Transverse colon (tissue), 4 donors: ENCODE results near the gene POU3F3. TPM values are rescaled to one million over a fixed set of nuclear protein-coding genes. Genes with fewer than 3 reads are reported as not detected.

Source experiments
- DNase-seq: peaks from one replicate; pipeline ENCODE4 v3.0.0-alpha.2; 2019
- H3K27ac ChIP-seq, 4 donors: fragments of 200-600 bp; sonication (generic); 2 replicates each; pipeline ENCODE4 v1.5.1; 2016 to 2018; ENCODE audit warnings: inconsistent platforms in 4 of 4
- H3K27me3 ChIP-seq: fragments of 200-600 bp; sonication (generic); 2 replicates; pipeline ENCODE4 v1.5.1; 2017; ENCODE audit warnings: inconsistent platforms
- H3K36me3 ChIP-seq, 4 donors: fragments of 200-600 bp; sonication (generic); 2 replicates each; pipeline ENCODE4 v1.5.1; 2017 to 2019; ENCODE audit warnings: inconsistent platforms in 4 of 4
- H3K4me1 ChIP-seq, 4 donors: fragments of 200-600 bp; sonication (generic); 2 replicates each; pipeline ENCODE4 v1.5.1; 2017 to 2020; ENCODE audit warnings: inconsistent platforms in 4 of 4
- H3K4me3 ChIP-seq, 4 donors: fragments of 200-600 bp; sonication (generic); 1 replicate in 1 of 4; 2 replicates in 3 of 4; pipeline versions ENCODE4 v1.5.1 to v1.6.1; 2017 to 2019; ENCODE audit warnings: inconsistent platforms in 4 of 4
- H3K9me3 ChIP-seq, 2 donors: fragments of 200-600 bp; sonication (generic); 2 replicates each; pipeline ENCODE4 v1.5.1; 2017 to 2019; ENCODE audit warnings: inconsistent platforms in 2 of 2
- CTCF ChIP-seq, 5 experiments: fragments of 200-600 bp in 3 of 5; fragments of 450-650 bp in 2 of 5; sonication (generic) in 3 of 5; IDR thresholded peaks; 1 replicate in 2 of 5; 2 replicates in 3 of 5; pipeline ENCODE4 v1.5.1; 2016 to 2017; ENCODE audit warnings: antibody characterized with exemption in 5 of 5, inconsistent platforms in 3 of 5, mild to moderate bottlenecking in 2 of 5, moderate library complexity in 1 of 5
- EP300 ChIP-seq: sonication (generic); formaldehyde crosslinking; IDR thresholded peaks from one replicate; pipeline ENCODE4 v1.6.1; 2017; ENCODE audit warnings: antibody characterized with exemption, low read depth
- POLR2A ChIP-seq: fragments of 450-650 bp; IDR thresholded peaks from one replicate; pipeline ENCODE4 v1.6.1; 2016; ENCODE audit warnings: antibody characterized with exemption, mild to moderate bottlenecking, moderate library complexity
- POLR2AphosphoS5 ChIP-seq, 3 donors: sonication (generic); formaldehyde crosslinking; IDR thresholded peaks; one replicate each; pipeline ENCODE4 v1.6.1; 2016; ENCODE audit warnings: antibody characterized with exemption in 3 of 3
- WGBS, 2 donors: methylation state at CpG; one replicate each; pipeline ENCODE4 v1.1.5; 2018; ENCODE audit warnings: low coverage in 1 of 2; 5-methylcytosine and 5-hydroxymethylcytosine counted together
- in situ Hi-C, 4 donors: fragments of 200-750 bp; cut with MboI; loops; one replicate each; pipeline versions ENCODE4 v1.15.0 to v1.15.1; 2017; ENCODE audit warnings: low sequenced_read_pairs in 3 of 4, low pct_ligation_motif_present in 1 of 4, low pct_unique_long_range_greater_than_20kb in 1 of 4
- intact Hi-C: fragments of 100-400 bp; cut with DNase I; formaldehyde crosslinking; loops from one replicate; pipeline ENCODE4 v1.15.1; 2023; ENCODE audit warnings: low total_unique reads
- total RNA-seq, 4 donors: library from RNA; depleted of rRNA; stranded (reverse); fragments of >200 nt; gene quantifications; one replicate each; pipeline ENCODE4 v1.1.0, GENCODE V29; 2016

Gene POU3F3
- total RNA-seq, 4 donors from 2014 or later: 0.14 to 0.32 TPM; not detected in 2

- Histone ChIP-seq H3K36me3 (no peaks in the 10 kb centered on the region), H3K4me1 (peaks cover 3 to 24% (median 12%) of the 10 kb centered on the region in 4 donors), H3K27ac (no peak overlapping the region), H3K9me3 (no peaks in the 10 kb centered on the region), H3K4me3 (peak overlapping the region in 1 of 4 donors; percentile 1), H3K27me3 (peaks cover 100% of the 10 kb centered on the region)
- in situ Hi-C loops (no loop called here), intact Hi-C loops (no loop called here)
- TF ChIP-seq POLR2A (no peak), EP300 (no peak), CTCF (IDR thresholded peaks at IDR 0.05) (no peak), POLR2AphosphoS5 (IDR thresholded peaks at IDR 0.05) (no peak)
- WGBS, 2 donors: 9 to 11% methylated on average over 10 to 52 of the region's 60 CpGs
- DNase-seq: no peak
Observed at GRCh38 chr2:104862058-104862941, 8.4 kb downstream of the POU3F3 start.

- WGBS, 2 donors: 6 to 20% methylated on average over 3 to 8 of the region's 8 CpGs
- intact Hi-C loops (no loop called here), in situ Hi-C loops (no loop called here)
Observed at GRCh38 chr2:104863146-104863467, 9.2 kb downstream of the POU3F3 start.

DNA sequence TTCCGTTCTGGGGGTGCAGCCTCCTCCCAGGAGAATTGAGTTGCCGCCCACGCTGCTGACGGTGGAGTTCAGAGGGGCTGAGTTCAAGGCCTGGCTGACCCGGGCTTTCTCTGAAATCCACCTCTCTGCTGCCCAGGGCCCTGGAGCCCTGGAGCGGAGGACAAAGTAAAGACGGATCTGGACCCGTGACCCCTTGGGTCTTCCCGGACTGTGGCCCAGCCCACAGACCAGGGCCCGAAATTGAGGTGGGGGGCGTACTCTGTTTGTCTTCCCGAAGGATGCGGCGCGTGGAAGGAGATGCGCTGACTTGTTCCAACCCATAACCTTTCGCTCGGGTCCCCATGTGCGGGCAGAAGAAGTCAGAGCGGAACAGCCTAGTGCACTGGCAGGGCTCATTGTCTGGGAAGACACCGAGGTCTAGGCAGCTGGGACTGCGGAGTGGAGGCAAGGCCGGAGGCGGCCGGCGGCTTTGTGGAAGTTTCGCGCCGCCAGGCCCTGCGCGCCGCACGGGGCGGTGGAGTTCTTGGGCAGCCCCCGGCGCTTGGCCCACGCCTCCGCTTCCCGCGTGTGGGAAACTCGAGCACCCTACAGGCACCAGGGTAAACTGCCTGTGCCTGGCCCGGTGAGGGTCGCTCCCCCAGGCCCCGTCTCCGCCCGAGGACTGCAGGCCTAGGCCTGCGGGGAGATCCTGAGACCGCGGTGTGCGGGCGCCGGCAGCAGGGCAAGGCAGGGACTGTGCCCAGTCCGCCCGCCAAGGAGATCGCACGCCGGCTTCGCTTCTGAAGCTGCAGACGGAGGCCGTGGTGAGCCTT is 9.8 kb downstream of the POU3F3 start:
- TF ChIP-seq POLR2AphosphoS5 (IDR thresholded peaks at IDR 0.05) (no peak), CTCF (IDR thresholded peaks at IDR 0.05) (no peak), EP300 (no peak), POLR2A (no peak)
- intact Hi-C loops: no loop called here
- Histone ChIP-seq H3K9me3 (no peaks in the 10 kb centered on the region), H3K4me1 (peaks cover 0 to 16% (median 8%) of the 10 kb centered on the region in 4 donors), H3K27ac (no peak overlapping the region), H3K4me3 (no peak overlapping the region), H3K27me3 (peaks cover 100% of the 10 kb centered on the region), H3K36me3 (no peaks in the 10 kb centered on the region)
- in situ Hi-C loops: no loop called here
- no peak for DNase-seq
- WGBS, 2 donors: 0 to 12% methylated on average over 1 to 56 of the region's 60 CpGs

More at GRCh38 chr2:104863146-104863467, 9.2 kb downstream of the POU3F3 start:
- Histone ChIP-seq H3K27ac (no peak overlapping the region), H3K4me3 (no peak overlapping the region), H3K4me1 (peaks cover 0 to 16% (median 8%) of the 10 kb centered on the region in 4 donors), H3K36me3 (no peaks in the 10 kb centered on the region), H3K27me3 (peaks cover 100% of the 10 kb centered on the region), H3K9me3 (no peaks in the 10 kb centered on the region)
- TF ChIP-seq POLR2A (no peak), EP300 (no peak), CTCF (IDR thresholded peaks at IDR 0.05) (no peak), POLR2AphosphoS5 (IDR thresholded peaks at IDR 0.05) (no peak)
- DNase-seq: no peak

GRCh38 chr2:104864280-104865095 is 10.6 kb downstream of the POU3F3 start:
- Histone ChIP-seq H3K27me3 (peaks cover 100% of the 10 kb centered on the region), H3K27ac (no peak overlapping the region), H3K9me3 (no peaks in the 10 kb centered on the region), H3K4me1 (peaks cover 0 to 16% (median 8%) of the 10 kb centered on the region in 4 donors), H3K36me3 (no peaks in the 10 kb centered on the region), H3K4me3 (no peak overlapping the region)
- 27 to 28% methylated on average over 6 to 14 of the region's 14 CpGs for WGBS, 2 donors
- intact Hi-C loops: no loop called here
- TF ChIP-seq POLR2A: no peak
- TF ChIP-seq EP300: no peak
- TF ChIP-seq CTCF (IDR thresholded peaks at IDR 0.05): no peak
- no peak for TF ChIP-seq POLR2AphosphoS5 (IDR thresholded peaks at IDR 0.05)
- no peak for DNase-seq
- in situ Hi-C loops: no loop called here
